Stimulated activated CD4-positive, alpha-beta T cell treated with anti-CD3 and anti-CD28 coated beads, Interleukin-12 subunit alpha, Interleukin-12 subunit beta, amount 100 ng/mL, for 48 hours (primary cell): Measurements from ENCODE around the gene PDXK.

Experiments used
- DNase-seq, 3 donors: peaks; one replicate each; pipeline ENCODE4 v3.0.0-alpha.2; 2020; ENCODE audit warnings: low read depth in 2 of 3, low spot score in 1 of 3

The PDXK gene

DNA sequence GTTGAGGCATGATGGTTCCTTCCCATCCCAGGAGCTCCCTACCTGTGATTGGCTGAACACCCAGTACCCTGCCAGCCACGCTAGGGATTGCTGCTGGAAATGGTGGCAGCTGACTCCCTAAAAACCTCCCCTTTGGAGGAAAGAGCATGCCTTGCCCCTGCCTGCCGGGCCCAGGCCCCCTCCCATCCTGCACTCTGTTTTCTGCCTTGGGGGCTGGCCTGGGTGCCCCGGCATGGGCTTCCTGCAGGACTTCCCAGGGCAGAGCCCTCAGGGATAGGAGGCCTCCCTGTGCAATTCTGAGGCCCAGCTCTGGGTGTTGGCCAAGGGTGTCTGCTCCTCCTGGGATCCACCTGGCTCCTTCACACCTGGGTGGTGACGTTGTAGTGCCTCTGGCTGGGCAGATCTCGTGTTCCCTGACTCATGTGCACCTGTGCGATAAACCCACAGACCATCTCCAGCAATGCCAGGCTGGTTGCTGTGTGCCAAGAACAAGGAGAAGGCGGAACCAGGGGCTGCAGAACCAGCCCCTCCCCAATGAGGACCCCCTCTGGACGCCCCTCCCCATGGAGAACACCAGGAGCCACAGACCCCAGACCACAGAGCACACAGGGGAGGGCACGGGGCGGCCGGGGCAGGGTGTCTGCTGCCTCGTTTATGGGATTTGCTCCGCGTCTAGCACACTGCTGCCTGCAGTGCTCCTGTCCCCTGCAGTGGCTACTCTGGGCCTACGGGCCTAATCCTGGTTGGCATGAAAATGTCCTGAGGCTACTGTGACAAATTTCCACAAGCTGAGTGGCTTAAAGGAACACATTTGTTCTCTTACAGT, 43.6 kb downstream of the PDXK start:
- no peak for DNase-seq

- no peak for DNase-seq
Measured at GRCh38 chr21:43763901-43764523, 45.1 kb downstream of the PDXK start.

DNA sequence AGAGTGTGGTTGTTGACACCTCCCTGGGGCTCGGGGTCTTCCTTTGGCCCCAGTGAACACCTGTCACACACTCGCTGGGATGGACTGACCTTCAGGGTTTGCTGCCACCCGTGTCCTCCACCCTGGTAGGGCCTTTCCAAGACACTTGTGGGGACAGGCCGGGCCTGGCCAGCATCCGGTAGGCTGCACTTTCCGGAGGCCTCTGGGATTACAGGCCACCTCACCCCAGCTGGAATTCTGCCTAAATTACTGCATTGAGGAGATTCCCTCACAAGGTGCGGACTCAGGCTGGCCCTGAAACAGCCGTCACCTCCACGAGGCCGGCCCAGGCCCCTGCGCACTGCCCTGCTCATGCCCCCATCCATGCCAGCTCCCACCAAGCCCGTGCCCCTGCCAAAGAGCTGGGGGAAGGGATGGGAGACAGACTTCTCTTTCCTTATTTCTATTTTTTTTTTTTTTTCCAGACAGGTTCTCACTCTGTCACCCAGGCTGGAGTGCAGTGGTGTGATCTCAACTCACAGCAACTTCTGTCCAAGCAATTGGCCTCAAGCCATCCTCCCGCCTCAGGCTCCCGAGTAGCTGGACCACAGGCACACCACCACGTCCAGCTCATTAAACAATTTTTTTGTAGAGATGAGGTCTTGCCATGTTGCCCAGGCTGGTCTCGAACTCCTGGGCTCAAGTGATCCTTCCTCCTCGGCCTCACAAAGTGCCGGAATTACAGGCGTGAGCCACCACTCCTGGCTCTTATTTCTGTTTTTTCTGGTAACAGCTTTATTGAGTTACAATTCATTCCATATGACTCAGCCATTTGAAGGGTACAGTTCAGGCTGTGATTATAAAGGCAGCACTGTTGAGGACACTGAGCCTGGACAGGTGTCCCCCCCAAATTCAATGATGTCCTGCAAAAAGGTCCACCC, 45.9 kb downstream of the PDXK start:
- DNase-seq, result no peak

GRCh38 chr21:43766734-43767497, 48.0 kb downstream of the PDXK start:
- no peak for DNase-seq

- DNase-seq, result no peak
Measured at GRCh38 chr21:43767498-43767983, 48.6 kb downstream of the PDXK start.

DNA sequence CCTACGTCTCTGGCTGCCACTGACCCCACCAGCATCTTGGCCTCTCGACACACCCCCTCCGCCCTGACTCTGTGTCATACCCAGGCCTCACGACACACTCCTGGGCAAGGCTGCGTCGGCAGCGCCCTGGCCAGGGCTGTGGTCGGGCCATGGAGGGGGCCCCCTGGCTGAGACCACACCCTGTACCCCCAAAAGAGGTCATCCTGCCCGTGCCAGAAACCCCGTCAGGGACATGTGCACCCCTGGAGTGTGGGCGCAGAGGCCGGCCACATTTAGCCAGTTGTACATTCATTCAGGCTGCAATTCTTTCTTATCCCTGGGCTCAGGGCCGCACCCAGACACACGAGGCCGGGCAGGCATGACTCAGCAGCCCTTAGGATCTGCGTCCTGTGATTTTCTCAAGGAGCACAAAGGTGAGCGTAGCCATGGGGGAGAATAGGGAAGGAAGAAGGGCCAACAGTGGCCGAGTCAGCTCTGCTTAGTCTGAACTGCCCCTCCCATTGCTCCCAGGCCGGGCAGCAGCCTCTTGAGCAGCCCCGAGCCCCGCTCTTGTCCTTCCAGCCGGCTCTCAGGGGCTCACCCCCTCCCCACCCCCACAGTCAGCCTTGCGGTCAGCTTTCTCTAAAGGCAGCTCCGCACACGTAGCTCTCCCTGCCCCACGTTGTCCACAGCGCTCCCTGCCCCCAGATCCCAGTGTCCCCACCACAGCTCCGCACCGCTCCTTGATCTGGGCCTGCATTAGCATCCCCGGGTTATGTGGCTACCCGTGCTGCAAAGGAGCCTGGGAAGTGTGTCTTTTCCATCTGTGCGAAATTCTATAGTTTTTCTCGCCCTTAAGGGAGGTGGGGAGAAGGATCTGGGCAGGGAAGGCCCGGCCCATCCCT, 49.3 kb downstream of the PDXK start:
- DNase-seq, result no peak

GRCh38 chr21:43768868-43769167, 49.9 kb downstream of the PDXK start:
- no peak for DNase-seq

GRCh38 chr21:43769325-43769958, 50.5 kb downstream of the PDXK start:
- DNase-seq, result no peak

DNA sequence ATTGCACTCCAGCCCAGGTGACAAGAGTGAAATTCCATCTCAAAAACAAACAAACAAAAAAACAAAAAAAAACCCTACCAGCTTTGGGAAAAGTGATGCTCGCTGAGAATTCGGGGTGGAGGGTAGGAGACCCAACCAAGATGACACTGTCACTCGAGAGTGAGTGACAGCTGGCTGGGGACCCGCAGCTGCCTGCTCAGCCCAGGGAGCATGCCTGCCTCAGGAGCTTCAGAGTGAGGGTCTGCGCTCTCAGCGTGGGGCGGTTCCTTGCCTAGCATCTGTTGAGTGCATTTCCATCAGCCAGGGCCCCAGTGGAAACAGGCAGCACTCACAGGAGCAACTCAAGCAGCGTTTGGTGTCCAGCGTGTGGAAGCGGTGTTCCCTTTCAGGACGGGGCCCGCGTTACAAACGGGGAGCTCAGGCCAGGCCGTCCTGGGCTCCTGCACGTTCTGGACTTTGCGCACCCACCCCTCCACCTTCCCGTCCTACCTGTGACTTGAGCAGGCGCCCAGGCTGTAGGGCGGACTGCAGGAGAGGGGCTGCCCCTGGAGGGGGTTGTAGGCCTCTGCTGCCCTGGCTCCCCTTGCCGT, 51.2 kb downstream of the PDXK start:
- DNase-seq, result no peak

DNA sequence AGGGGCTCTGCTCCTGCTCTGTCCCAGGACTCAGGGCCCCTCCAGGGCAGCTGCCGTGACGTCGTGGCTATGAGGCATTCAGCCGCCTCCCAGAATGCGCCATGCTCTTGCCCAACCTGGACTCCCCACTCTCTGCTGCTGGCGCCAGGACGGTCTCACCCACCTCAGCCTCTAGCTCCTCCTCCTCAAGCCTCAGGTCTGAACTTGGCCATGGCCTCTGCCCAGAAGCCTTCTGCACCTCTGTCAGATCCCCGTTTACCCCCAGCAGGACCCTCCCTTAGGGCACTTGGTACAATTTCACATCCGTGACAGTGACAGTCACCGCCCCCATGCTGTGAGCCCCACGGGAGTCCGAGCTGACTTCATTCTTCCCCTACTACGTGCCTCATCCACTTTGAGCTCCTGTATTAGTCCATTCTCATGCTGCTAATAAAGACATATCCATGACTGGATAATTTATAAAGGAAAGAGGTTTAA, 52.3 kb downstream of the PDXK start:
- DNase-seq, result no peak

GRCh38 chr21:43771698-43772424, 52.9 kb downstream of the PDXK start:
- DNase-seq, result no peak

DNA sequence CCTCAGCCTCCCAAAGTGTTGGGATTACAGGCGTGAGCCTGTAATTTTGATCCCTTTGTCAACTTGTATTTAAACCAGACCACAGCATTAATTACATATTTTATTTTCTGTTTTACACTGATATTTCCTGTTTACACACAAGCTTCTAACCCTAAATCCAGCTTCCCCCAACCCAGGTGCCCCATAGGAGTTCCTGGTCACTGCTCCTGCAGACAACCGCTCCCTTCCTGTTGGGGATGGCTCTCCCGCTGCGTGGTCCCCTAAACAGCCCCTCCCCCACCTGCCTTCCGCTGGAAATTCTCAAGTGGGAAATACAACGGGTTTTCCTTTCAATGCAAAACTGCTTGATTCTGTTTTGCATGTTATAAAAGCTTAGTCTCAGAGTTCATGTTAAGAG, 53.5 kb downstream of the PDXK start:
- DNase-seq, result no peak

DNA sequence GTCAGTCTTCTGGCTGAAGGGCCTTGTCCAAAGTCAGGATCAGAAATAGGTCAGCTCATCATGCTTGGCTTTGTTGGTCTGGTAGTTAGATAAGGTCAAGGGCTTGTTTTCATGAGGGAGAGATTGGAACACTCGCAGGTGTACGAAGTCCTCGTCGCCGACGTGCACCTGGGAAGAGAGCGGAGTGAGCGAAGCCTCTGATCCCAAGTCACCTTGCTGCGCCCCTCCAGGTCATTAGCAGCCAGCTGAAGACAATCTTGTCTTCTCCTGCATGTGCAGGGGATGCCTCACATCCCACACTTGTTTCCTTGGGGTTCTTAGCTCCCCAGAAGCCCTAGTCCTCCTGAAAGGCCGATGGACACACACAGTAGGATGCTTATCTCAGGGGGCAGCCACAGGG, 55.2 kb downstream of the PDXK start:
- no peak for DNase-seq

- DNase-seq, result no peak
Measured at GRCh38 chr21:43775190-43775589, 56.3 kb downstream of the PDXK start.

DNA sequence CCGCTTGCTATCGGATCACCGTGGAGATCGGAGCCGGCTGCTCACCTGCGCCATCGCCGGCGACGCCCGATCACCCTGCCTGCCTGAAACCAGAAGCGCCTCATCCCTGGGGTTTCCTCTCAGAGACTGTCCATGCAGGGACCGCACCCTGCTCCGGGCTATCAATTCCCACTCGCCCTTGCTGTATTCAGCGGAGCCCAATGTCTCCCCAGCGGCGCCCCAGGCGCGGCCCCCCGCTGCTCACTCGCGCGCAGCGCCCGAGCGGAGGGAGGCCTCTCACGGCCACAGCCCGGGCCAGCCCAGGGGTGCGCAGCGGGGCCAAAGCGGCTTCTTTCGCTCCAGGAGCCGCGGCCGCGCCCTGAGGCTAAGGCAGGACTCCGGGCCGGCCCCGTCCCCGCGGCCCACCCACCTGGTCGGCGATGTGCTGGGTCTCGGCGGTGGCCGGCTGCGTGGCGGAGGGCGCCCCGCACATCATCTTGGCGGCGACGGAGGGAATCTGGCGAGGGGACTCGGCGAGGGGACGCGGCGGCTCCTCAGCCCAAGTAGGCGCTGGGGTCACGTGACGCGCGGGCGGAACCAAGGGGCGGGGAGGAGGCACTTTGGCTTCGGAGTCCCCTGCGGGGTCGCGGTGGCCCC, 57.0 kb downstream of the PDXK start, which contains the start of gene CSTB:
Gene CSTB, minus strand, starts transcription at position 514 of the 636 bp plus-strand sequence. Its CDS starts 39 bp downstream, at position 475.
- DNase-seq, result peak; percentile 38 to 83 (median 79)

DNA sequence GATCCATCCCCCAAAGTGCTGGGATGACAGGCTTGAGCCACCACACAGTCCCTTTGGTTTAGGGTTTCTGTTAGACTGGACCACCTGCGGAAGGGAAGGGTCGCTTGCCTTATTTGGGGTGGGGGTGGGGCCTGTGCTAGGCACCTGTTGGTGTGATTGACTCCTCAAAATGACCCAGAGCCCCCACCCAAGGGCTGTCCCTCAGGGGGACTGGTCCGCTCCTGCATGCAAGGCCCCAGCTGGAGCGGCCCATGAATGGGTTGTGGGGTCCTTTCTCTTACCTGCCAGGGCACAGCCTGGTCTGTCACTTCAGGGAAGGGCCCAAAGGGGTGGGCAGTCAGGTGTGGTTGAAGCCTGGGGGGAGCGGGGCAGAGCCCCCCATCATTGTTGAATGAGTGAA, 59.0 kb downstream of the PDXK start:
- no peak for DNase-seq

DNA sequence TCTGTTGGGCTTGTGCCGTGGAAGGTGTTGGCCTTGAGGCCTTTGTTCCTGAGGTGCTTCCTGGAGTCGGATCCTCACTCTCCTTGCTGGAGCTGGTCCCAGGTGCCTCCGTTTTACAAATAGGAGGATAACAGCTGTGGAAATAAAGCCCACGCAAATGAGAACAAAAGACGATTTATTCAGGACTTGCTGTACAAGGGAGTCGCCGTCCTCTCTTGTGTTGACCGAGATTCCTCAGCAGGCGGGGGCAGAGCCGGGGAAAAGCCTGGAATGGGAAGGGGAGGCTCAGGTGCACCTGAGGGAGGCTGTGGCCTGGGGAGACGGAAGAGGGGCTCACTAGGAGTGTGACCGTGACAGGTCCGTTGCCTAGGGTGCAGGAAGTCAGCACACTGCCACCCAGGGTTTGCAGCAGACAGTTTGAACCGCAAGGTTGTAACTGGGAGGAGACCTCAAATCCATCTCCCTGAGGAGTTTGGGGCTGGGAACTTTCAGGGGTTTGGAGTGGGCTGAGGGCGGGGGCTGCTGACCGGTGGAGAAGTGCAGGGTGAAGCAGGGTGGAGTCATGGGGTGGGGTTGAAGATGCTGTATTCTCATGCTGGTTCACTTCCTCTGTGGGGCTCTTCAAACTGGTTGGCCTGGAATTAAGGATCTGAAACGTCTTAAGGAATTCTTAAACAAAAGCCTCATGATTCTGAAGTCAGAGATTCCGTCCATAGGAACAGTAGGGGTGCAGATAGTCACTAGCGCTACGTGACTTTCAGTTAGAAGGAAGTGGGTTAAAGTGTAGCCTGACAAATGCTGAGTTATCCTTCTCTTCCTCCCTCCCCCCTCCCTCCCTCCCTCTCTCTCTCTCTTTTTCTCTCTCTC, 59.8 kb downstream of the PDXK start:
- DNase-seq, result no peak
